ENCODE data around the gene PCDHA1. TPM values are rescaled to one million over a fixed set of nuclear protein-coding genes. Genes with fewer than 3 reads are reported as not detected.
"Not testable (repeated sequence)": the region's sequence is repeated elsewhere in the genome, so short reads cannot be mapped to it uniquely, and the experiment has no call there.

Gene PCDHA1
- polyA plus RNA-seq, 1 of the 3 experiments (the other 2 are of a cell fraction): 0.16 TPM

- H3K79me2 ChIP-seq (ENCODE audit: insufficient read depth); H3K27ac ChIP-seq (ENCODE audit: low read depth in 2 of 2, low read length in 1 of 2); H3K9me3 ChIP-seq; H3K36me3 ChIP-seq (replicated peaks in 1 of 2; ENCODE audit: control insufficient read depth in 1 of 2, insufficient read depth in 2 of 2, low read length in 1 of 2); H3K9me2 ChIP-seq; POLR2A ChIA-PET; H3K4me1 ChIP-seq (ENCODE audit: control insufficient read depth in 1 of 2, insufficient read depth in 2 of 2, low read depth in 1 of 2, low read length in 1 of 2); H3K4me2 ChIP-seq; CTCF ChIA-PET; H3F3A ChIP-seq (replicated peaks; ENCODE audit: insufficient read depth); H3K27me3 ChIP-seq (ENCODE audit: insufficient read depth); H3K9ac ChIP-seq; H3K4me3 ChIP-seq (ENCODE audit: low read depth in 2 of 2, low read length in 1 of 2); H2AFZ ChIP-seq (ENCODE audit: low read depth); DNase-seq; H4K20me1 ChIP-seq (ENCODE audit: insufficient read depth): not testable (repeated sequence)
- WGBS (ENCODE audit: low lambda C conversion rate): 88% methylated on average over 28 of the region's 48 CpGs
These were observed 37.0 kb downstream of the PCDHA1 start for GRCh38 chr5:140822969-140823368.

- CTCF ChIA-PET: interaction anchor here (1.1 to 1.3 kb wide), 2 partner anchors 16 to 217 kb away, joined by 4 read pairs; partner anchors contain the start of gene PCDHA4
- no peaks in the 10 kb centered on the region for H3F3A ChIP-seq (replicated peaks; ENCODE audit: insufficient read depth)
These were observed 37.5 kb downstream of the PCDHA1 start for GRCh38 chr5:140823475-140823874.

More at GRCh38 chr5:140823475-140823874, 37.5 kb downstream of the PCDHA1 start:
- H4K20me1 ChIP-seq (ENCODE audit: insufficient read depth): no peaks in the 10 kb centered on the region
- no peak overlapping the region for H3K4me2 ChIP-seq
- POLR2A ChIA-PET: no interaction called here
- no peak for TF ChIP-seq FOXJ3 (CRISPR knock-in tag; IDR thresholded peaks at IDR 0.05)
- no peak for TF ChIP-seq JUND (IDR thresholded peaks at IDR 0.05)
- no peak for TF ChIP-seq POLR2AphosphoS5 (IDR thresholded peaks at IDR 0.05; ENCODE audit: low read depth, low read length)
- no peak for TF ChIP-seq YY1 (IDR thresholded peaks at IDR 0.05; ENCODE audit: low read depth)
- no peak for TF ChIP-seq IRF3 (IDR thresholded peaks at IDR 0.05; ENCODE audit: low read depth, low read length)
- no peak for TF ChIP-seq PBX3 (IDR thresholded peaks at IDR 0.05)
- TF ChIP-seq SMC3 (IDR thresholded peaks at IDR 0.05; ENCODE audit: low read depth, low read length): no peak
- no peak for TF ChIP-seq NFIC (IDR thresholded peaks at IDR 0.05; ENCODE audit: borderline replicate concordance)
- TF ChIP-seq MXI1 (IDR thresholded peaks at IDR 0.05; ENCODE audit: low read depth, low read length): no peak
- no peak for TF ChIP-seq GATA2 (CRISPR knock-in tag; IDR thresholded peaks at IDR 0.05)
- no peak for TF ChIP-seq RFX5 (IDR thresholded peaks at IDR 0.05; ENCODE audit: low read length)
- TF ChIP-seq TEAD4 (IDR thresholded peaks at IDR 0.05; ENCODE audit: borderline replicate concordance, insufficient read depth): no peak
- TF ChIP-seq USF1 (IDR thresholded peaks at IDR 0.05; ENCODE audit: borderline replicate concordance, low read depth): no peak
- TF ChIP-seq FOXM1 (IDR thresholded peaks at IDR 0.05; ENCODE audit: low read depth): no peak
- TF ChIP-seq RAD21 (IDR thresholded peaks at IDR 0.05; ENCODE audit: low read length): no peak
- no peak for TF ChIP-seq RCOR1 (IDR thresholded peaks at IDR 0.05; ENCODE audit: low read length)
- no peak for TF ChIP-seq REST (IDR thresholded peaks at IDR 0.05; ENCODE audit: low read depth, low read length)
- H3K4me1 ChIP-seq (ENCODE audit: control insufficient read depth in 1 of 2, insufficient read depth in 2 of 2, low read depth in 1 of 2, low read length in 1 of 2): no peaks in the 10 kb centered on the region
- no peak for DNase-seq
- no peaks in the 10 kb centered on the region for H3K9me2 ChIP-seq
- H3K36me3 ChIP-seq (replicated peaks in 1 of 2; ENCODE audit: control insufficient read depth in 1 of 2, insufficient read depth in 2 of 2, low read length in 1 of 2): no peaks in the 10 kb centered on the region
- H3K9ac ChIP-seq: no peak overlapping the region
- H3K9me3 ChIP-seq: no peaks in the 10 kb centered on the region
- WGBS (ENCODE audit: low lambda C conversion rate): 85% methylated on average over 19 of the region's 38 CpGs
- H3K4me3 ChIP-seq (ENCODE audit: low read depth in 2 of 2, low read length in 1 of 2): no peak overlapping the region
- H2AFZ ChIP-seq (ENCODE audit: low read depth): no peak overlapping the region
- no peak overlapping the region for H3K27ac ChIP-seq (ENCODE audit: low read depth in 2 of 2, low read length in 1 of 2)
- no peaks in the 10 kb centered on the region for H3K79me2 ChIP-seq (ENCODE audit: insufficient read depth)
- no peaks in the 10 kb centered on the region for H3K27me3 ChIP-seq (ENCODE audit: insufficient read depth)
